Thoracic aorta (tissue), 2 donors: ENCODE data around the gene MAN1A2. TPM values are rescaled to one million over a fixed set of nuclear protein-coding genes. Genes with fewer than 3 reads are reported as not detected.
"Not testable (repeated sequence)": the region's sequence is repeated elsewhere in the genome, so short reads cannot be mapped to it uniquely, and the experiment has no call there.

Experiments
- ATAC-seq: fragments of 150-250 bp; one replicate; pipeline ENCODE4 v1.8.0; 2017; ENCODE audit warnings: low read depth; ENCODE audit not compliant: insufficient number of reproducible peaks, low FRiP score
- DNase-seq: peaks from one replicate; pipeline ENCODE4 v3.0.0-alpha.2; 2020; ENCODE audit warnings: low spot score
- H3K27ac ChIP-seq, 2 donors: fragments of 200-600 bp; sonication (generic); 1 replicate in 1 of 2; 2 replicates in 1 of 2; pipeline ENCODE4 v1.5.1; 2016; ENCODE audit warnings: mild to moderate bottlenecking in 2 of 2, moderate library complexity in 2 of 2
- H3K27me3 ChIP-seq: fragments of 200-600 bp; sonication (generic); replicated peaks from 2 replicates; pipeline ENCODE4 v1.6.0; 2016; ENCODE audit warnings: mild to moderate bottlenecking; ENCODE audit not compliant: insufficient read depth
- H3K36me3 ChIP-seq: fragments of 200-600 bp; sonication (generic); one replicate; pipeline ENCODE4 v1.5.1; 2016
- H3K4me1 ChIP-seq, 2 donors: fragments of 200-600 bp; sonication (generic); 1 replicate in 1 of 2; 2 replicates in 1 of 2; pipeline versions ENCODE4 v1.5.1 to v1.6.0; 2016; ENCODE audit warnings: low read depth in 2 of 2, mild to moderate bottlenecking in 1 of 2; ENCODE audit not compliant: control insufficient read depth in 1 of 2
- H3K4me3 ChIP-seq: fragments of 200-600 bp; sonication (generic); 2 replicates; pipeline ENCODE4 v1.5.1; 2016; ENCODE audit warnings: mild to moderate bottlenecking
- H3K9me3 ChIP-seq: fragments of 200-600 bp; sonication (generic); 2 replicates; pipeline ENCODE4 v1.5.1; 2016
- total RNA-seq, 2 donors: library from RNA; depleted of rRNA; stranded (reverse); fragments of >200 nt; gene quantifications; one replicate each; pipeline versions ENCODE4 v1.1.0 to v1.2.3, GENCODE V29; 2016
- TF ChIP-seq, protein P1 (sequence below): fragments of 200-600 bp; sonication (generic); IDR thresholded peaks from one replicate; pipeline ENCODE4 v1.5.1; 2019; ENCODE audit warnings: antibody characterized with exemption

Gene MAN1A2
- total RNA-seq, 2 donors from 2014 or later = 27.1 to 48.7 TPM

DNA sequence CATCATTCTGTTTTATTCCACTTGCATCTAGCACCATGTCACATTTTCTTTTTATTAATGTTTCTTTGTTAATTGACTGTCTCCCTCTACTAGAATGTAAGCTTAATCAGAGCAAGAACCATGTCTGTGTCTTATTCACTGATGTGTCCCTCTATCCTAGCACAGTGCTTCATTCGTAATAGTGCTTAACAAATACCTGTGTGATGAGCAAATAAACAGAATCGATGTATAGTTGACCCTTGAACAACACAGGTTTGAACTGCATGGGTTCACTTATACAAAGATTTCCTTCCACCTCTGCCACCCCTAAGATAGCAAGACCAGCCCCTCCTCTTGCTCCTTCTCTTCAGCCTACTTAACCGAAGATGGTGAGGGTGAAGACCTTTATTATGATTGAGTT, 42.9 kb upstream of the MAN1A2 start:
- Histone ChIP-seq H3K9me3 (no peaks in the 10 kb centered on the region), H3K27me3 (no peaks in the 10 kb centered on the region), H3K27ac (no peak overlapping the region), H3K36me3 (no peaks in the 10 kb centered on the region), H3K4me3 (no peak overlapping the region), H3K4me1 (no peaks in the 10 kb centered on the region)
- ATAC-seq (no peak), DNase-seq (no peak)
- TF ChIP-seq, protein P1, sequence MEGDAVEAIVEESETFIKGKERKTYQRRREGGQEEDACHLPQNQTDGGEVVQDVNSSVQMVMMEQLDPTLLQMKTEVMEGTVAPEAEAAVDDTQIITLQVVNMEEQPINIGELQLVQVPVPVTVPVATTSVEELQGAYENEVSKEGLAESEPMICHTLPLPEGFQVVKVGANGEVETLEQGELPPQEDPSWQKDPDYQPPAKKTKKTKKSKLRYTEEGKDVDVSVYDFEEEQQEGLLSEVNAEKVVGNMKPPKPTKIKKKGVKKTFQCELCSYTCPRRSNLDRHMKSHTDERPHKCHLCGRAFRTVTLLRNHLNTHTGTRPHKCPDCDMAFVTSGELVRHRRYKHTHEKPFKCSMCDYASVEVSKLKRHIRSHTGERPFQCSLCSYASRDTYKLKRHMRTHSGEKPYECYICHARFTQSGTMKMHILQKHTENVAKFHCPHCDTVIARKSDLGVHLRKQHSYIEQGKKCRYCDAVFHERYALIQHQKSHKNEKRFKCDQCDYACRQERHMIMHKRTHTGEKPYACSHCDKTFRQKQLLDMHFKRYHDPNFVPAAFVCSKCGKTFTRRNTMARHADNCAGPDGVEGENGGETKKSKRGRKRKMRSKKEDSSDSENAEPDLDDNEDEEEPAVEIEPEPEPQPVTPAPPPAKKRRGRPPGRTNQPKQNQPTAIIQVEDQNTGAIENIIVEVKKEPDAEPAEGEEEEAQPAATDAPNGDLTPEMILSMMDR = no peak

DNA sequence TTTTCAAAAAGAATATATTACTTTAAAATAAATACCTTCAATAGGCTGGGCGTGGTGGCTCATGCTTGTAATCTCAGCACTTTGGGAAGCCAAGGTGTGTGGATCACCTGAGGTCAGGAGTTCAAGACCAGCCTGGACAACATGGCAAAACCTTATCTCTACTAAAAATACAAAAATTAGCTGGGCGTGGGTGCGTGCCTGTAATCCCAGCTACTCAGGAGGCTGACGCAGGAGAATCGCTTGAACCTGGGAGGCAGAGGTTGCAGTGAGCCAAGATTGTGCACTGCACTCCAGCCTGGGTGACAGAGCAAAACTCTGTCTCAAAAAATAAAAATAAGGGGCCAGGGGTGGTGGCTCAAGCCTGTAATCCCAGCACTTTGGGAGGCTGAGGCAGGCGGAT, 41.2 kb upstream of the MAN1A2 start:
- H3K27ac ChIP-seq, ATAC-seq, H3K4me1 ChIP-seq, H3K36me3 ChIP-seq, H3K4me3 ChIP-seq, H3K9me3 ChIP-seq, DNase-seq, H3K27me3 ChIP-seq: not testable (repeated sequence)

GRCh38 chr1:117327011-117327410, 40.2 kb upstream of the MAN1A2 start:
- no peak for DNase-seq
- Histone ChIP-seq H3K4me3 (no peak overlapping the region), H3K4me1 (no peaks in the 10 kb centered on the region), H3K36me3 (no peaks in the 10 kb centered on the region), H3K27me3 (no peaks in the 10 kb centered on the region), H3K9me3 (no peaks in the 10 kb centered on the region), H3K27ac (no peak overlapping the region)
- TF ChIP-seq, protein P1 = no peak
- no peak for ATAC-seq

- ATAC-seq = no peak
- no peak overlapping the region for H3K27ac ChIP-seq
Measured at GRCh38 chr1:117335376-117336086, 31.7 kb upstream of the MAN1A2 start.

DNA sequence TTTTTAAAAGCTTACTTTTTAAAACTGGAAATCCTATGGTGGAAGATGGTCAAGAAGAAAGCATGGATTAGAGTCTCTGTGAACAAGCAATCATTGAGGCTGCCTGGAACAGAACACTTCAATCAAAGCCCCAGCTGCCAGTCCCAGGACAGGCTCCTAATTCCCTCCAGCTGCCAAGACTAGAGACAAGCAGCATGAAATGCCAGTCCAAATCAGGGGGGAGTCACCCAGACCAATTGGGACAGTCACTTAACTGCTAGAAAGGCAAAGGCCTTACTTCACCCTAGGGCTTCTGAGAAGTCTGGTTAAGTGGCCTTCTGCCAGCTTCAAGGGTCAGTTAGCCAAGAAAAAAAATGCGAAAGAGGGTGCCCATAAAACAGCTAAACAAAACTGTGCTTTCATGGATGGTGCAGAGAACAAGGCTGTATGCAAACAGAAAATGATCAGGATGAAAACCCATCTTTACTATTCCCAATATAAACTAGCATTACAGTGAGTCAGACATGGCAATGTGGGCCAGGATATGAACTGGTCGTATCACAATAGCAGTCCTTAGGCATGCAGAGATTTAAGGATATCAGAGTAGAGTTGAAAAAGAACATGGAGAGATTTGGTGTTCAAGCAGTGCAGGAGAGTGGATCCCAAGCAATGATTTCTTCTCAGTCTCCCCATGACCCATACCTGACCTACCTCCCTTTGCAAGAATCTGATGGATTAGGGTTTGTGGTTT, 31.0 kb upstream of the MAN1A2 start:
- no peak for DNase-seq
- no peak for ATAC-seq

More at GRCh38 chr1:117335376-117336086, 31.7 kb upstream of the MAN1A2 start:
- Histone ChIP-seq H3K36me3 (no peaks in the 10 kb centered on the region), H3K9me3 (no peaks in the 10 kb centered on the region), H3K4me3 (no peak overlapping the region), H3K27me3 (no peaks in the 10 kb centered on the region), H3K4me1 (no peaks in the 10 kb centered on the region)
- TF ChIP-seq, protein P1 = no peak
- no peak for DNase-seq

More for the DNA sequence above, 31.0 kb upstream of the MAN1A2 start:
- H3K36me3 ChIP-seq = no peaks in the 10 kb centered on the region
- no peaks in the 10 kb centered on the region for H3K9me3 ChIP-seq
- TF ChIP-seq, protein P1 = no peak
- H3K4me3 ChIP-seq = no peak overlapping the region
- H3K27ac ChIP-seq = no peak overlapping the region
- no peaks in the 10 kb centered on the region for H3K4me1 ChIP-seq
- no peaks in the 10 kb centered on the region for H3K27me3 ChIP-seq
